Ovary (tissue), 9 donors: ENCODE data around the gene ABCA6. TPM values are rescaled to one million over a fixed set of nuclear protein-coding genes. Genes with fewer than 3 reads are reported as not detected.

Experiments used
- DNase-seq, 5 donors: peaks; one replicate each; pipeline ENCODE4 v3.0.0-alpha.2; 2019 to 2020
- H3K27ac ChIP-seq, 2 donors: fragments of 200-600 bp; one replicate each; pipeline versions ENCODE4 v1.5.1 to v1.8.0; 2019 to 2022
- H3K27me3 ChIP-seq: fragments of 200-600 bp; one replicate; pipeline ENCODE4 v1.8.0; 2022
- H3K36me3 ChIP-seq: fragments of 200-600 bp; sonication (generic); one replicate; pipeline ENCODE4 v1.5.1; 2019
- H3K4me1 ChIP-seq: one replicate; pipeline ENCODE4 v1.8.1; 2013; ENCODE audit warnings: mild to moderate bottlenecking, moderate library complexity; ENCODE audit not compliant: insufficient read depth
- H3K4me3 ChIP-seq: fragments of 200-600 bp; sonication (generic); one replicate; pipeline ENCODE4 v1.5.1; 2017
- H3K9me3 ChIP-seq, 2 donors: fragments of 200-600 bp in 1 of 2; sonication (generic) in 1 of 2; one replicate each; pipeline versions ENCODE4 v1.5.1 to v1.8.1; 2013 to 2019; ENCODE audit warnings: mild to moderate bottlenecking in 1 of 2, moderate library complexity in 1 of 2
- EP300 ChIP-seq: sonication (generic); formaldehyde crosslinking; IDR thresholded peaks from one replicate; pipeline ENCODE4 v1.6.1; 2017; ENCODE audit warnings: antibody characterized with exemption
- POLR2A ChIP-seq: fragments of 450-650 bp; IDR thresholded peaks from one replicate; pipeline ENCODE4 v1.6.1; 2017; ENCODE audit warnings: antibody characterized with exemption, mild to moderate bottlenecking, moderate library complexity
- WGBS, 3 donors: extraction: QIAGEN DNeasy Blood & Tissue Kit in 1 of 3; methylation state at CpG; one replicate each; pipeline versions ENCODE4 v1.1.5 to v1.1.7; 2013 to 2017; 5-methylcytosine and 5-hydroxymethylcytosine counted together
- intact Hi-C, 4 donors: fragments of 100-400 bp; cut with DNase I; formaldehyde crosslinking; loops; one replicate each; pipeline versions ENCODE4 v1.11.0 to v1.15.1; 2022 to 2023
- microRNA-seq, 3 donors: library from miRNA; unstranded; fragments of <30 nt; microRNA quantifications; one replicate each; pipeline versions ENCODE4 to v1.2.0, GENCODE V29; 2019 to 2020
- polyA plus RNA-seq, 2 donors: library from polyadenylated mRNA; stranded (reverse); fragments of 200-250 nt in 1 of 2; fragments of 350-450 nt in 1 of 2; fragmentation: Illumina TruSeq in 1 of 2; extraction: RNeasy Lipid Tissue Mini Kit (QIAGEN cat#74804) in 1 of 2; gene quantifications; one replicate each; pipeline ENCODE4 v1.2.3, GENCODE V29; 2013 to 2014
- small RNA-seq: library from RNA; depleted of rRNA; stranded (forward); fragments of <200 nt; gene quantifications from one replicate; pipeline ENCODE3, GENCODE V24; 2016
- total RNA-seq, 7 donors: library from RNA; depleted of rRNA in 2 of 7; stranded (reverse); fragments of >200 nt in 2 of 7; fragmentation: NEBNext Ultra II Directional in 3 of 7; extraction: Animal tissue kit (Norgen Biotek cat#: 25700) in 3 of 7; gene quantifications; one replicate each; pipeline versions ENCODE4 v1.1.0 to v1.2.4, GENCODE V29; 2016 to 2023
- TF ChIP-seq, protein P1 (sequence below), 3 donors: fragments of 450-650 bp in 2 of 3; fragments of 200-600 bp in 1 of 3; IDR thresholded peaks; one replicate each; pipeline versions ENCODE4 v1.5.1 to v1.8.0; 2016 to 2022; ENCODE audit warnings: antibody characterized with exemption in 3 of 3, mild to moderate bottlenecking in 1 of 3
- donor health status: DM: no; HTN: no; CAD: no; lungs with moderate emphysema.
- donor health status: DM: no; HTN: no; CAD: no.
- donor health status: Bipolar disorder and iron deficiency.
- donor health status: DM: yes; HTN: yes; CAD: no.
- donor health status: DM: no; HTN: no; CAD: no.
- donor health status: DM: yes; HTN: yes; CAD: no.

ABCA6 gene
- total and polyA plus RNA-seq, 9 donors: 27.9 to 249 (median 38.1) TPM

DNA sequence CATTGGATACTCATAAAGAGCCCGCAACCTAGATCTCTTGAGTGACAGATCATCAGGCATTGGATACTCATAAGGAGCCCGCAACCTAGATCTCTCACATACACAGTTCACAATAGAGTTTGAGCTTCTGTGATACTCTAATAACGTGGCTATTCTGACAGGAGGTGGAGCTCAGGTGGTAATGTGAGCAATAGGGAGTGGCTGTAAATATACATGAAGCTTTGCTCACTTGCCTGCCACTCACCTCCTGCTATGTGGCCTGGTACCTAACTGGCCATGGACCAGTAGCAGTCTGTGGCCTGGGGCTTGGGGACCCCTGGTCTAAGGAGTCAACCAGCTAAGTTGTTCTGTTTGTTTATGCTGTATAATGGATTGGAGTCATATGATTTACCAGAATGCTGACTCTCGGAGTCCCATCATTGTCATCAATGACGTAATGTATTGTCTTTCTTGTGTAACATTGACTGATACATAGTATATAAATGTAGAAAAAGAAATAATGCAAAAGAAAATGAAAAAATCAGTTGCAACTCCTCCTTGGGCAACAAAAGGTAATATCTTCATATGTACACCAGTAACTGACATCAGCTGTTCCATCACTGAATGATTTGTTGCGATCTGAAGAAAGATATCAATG is 98.5 kb downstream of the ABCA6 start:
- TF ChIP-seq POLR2A: no peak
- no peak for TF ChIP-seq EP300
- TF ChIP-seq, protein P1, sequence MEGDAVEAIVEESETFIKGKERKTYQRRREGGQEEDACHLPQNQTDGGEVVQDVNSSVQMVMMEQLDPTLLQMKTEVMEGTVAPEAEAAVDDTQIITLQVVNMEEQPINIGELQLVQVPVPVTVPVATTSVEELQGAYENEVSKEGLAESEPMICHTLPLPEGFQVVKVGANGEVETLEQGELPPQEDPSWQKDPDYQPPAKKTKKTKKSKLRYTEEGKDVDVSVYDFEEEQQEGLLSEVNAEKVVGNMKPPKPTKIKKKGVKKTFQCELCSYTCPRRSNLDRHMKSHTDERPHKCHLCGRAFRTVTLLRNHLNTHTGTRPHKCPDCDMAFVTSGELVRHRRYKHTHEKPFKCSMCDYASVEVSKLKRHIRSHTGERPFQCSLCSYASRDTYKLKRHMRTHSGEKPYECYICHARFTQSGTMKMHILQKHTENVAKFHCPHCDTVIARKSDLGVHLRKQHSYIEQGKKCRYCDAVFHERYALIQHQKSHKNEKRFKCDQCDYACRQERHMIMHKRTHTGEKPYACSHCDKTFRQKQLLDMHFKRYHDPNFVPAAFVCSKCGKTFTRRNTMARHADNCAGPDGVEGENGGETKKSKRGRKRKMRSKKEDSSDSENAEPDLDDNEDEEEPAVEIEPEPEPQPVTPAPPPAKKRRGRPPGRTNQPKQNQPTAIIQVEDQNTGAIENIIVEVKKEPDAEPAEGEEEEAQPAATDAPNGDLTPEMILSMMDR (IDR thresholded peaks at IDR 0.05): no peak
- H3K9me3 ChIP-seq: peaks cover 0 to 4% of the 10 kb centered on the region in 2 donors
- no peak for DNase-seq
- no peaks in the 10 kb centered on the region for H3K36me3 ChIP-seq
- H3K4me3 ChIP-seq: no peak overlapping the region
- no peak overlapping the region for H3K27ac ChIP-seq
- H3K4me1 ChIP-seq: peaks cover 4% of the 10 kb centered on the region
- intact Hi-C loops: no loop called here
- 94 to 97% (median 95%) methylated on average over 6 of the region's 6 CpGs for WGBS, 3 donors
- no peaks in the 10 kb centered on the region for H3K27me3 ChIP-seq

DNA sequence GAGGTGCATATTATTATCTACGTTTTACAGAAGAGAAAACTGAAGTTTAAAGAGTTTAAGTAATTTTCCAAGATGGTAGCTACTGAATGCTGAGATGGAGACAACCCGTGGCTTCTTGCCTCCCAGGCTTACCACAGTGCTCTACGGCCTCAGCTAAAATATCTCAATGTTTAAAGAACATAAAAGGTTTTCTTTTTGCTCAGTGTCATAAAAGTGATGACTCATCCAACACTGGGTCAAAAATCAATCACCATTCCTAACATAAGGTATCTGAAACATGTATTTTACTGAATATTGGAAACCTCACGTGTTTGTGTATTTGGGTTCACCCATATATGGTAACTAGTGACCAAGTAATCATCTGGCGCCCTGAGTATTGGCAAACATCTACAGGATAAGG is 99.4 kb downstream of the ABCA6 start:
- Histone ChIP-seq H3K9me3 (peaks cover 0 to 4% of the 10 kb centered on the region in 2 donors), H3K4me1 (peaks cover 3% of the 10 kb centered on the region), H3K4me3 (no peak overlapping the region), H3K27ac (no peak overlapping the region), H3K27me3 (no peaks in the 10 kb centered on the region), H3K36me3 (no peaks in the 10 kb centered on the region)
- no peak for TF ChIP-seq POLR2A
- TF ChIP-seq, protein P1 (IDR thresholded peaks at IDR 0.05): no peak
- no peak for TF ChIP-seq EP300
- DNase-seq: no peak
- 88 to 94% (median 94%) methylated on average over 5 of the region's 5 CpGs for WGBS, 3 donors
- intact Hi-C loops: no loop called here

DNA sequence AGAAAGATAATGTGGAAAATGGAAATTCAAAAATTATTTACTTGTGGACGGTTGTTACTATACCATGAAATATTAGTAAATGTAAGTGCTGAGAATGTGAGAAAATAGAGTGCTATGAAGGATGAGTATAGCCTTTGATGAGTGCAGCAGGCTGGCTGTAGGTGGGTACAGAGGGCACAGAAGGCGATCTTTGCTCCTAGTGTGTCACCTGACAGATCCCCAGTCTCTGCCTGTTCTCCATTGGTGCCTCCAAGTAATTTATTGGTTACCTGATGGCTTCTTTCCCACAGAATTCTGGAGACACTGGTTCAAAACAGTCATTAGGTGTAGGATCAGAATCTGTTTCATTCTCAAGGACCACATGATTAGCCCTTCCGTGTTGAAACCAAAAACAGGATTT is 109.9 kb downstream of the ABCA6 start:
- H3K4me1 ChIP-seq: no peaks in the 10 kb centered on the region
- no peak overlapping the region for H3K4me3 ChIP-seq
- no peaks in the 10 kb centered on the region for H3K27me3 ChIP-seq
- TF ChIP-seq EP300: no peak
- TF ChIP-seq, protein P1 (IDR thresholded peaks at IDR 0.05): no peak
- TF ChIP-seq POLR2A: no peak
- H3K9me3 ChIP-seq: no peaks in the 10 kb centered on the region
- H3K36me3 ChIP-seq: no peaks in the 10 kb centered on the region
- intact Hi-C loops: no loop called here
- WGBS, 3 donors: 88 to 91% (median 90%) methylated on average over 3 of the region's 3 CpGs
- no peak overlapping the region for H3K27ac ChIP-seq
- DNase-seq: no peak

DNA sequence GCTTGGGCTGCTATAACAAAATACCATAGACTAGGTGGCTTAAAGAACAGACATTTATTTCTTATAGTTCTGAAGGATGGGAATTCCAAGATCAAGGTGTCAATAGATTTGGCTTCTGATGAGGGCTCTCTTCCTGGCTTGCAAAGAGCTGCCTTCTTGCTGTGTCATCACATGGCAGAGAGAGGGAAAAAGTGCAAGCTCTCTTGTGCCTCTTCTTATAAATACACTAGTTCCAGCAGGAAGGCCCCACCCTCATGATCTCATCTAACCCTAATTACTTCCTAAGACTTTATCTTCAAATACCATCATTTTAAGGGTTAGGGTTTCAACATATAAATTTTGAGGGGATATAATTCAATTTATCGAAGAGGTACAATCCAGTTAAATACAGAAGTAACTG is 111.5 kb downstream of the ABCA6 start:
- no peak for DNase-seq
- Histone ChIP-seq H3K4me3 (no peak overlapping the region), H3K27me3 (no peaks in the 10 kb centered on the region), H3K4me1 (no peaks in the 10 kb centered on the region), H3K9me3 (no peaks in the 10 kb centered on the region), H3K27ac (no peak overlapping the region), H3K36me3 (no peaks in the 10 kb centered on the region)
- intact Hi-C loops: no loop called here
- no peak for TF ChIP-seq EP300
- 98 to 100% (median 98%) methylated on average over 1 of the region's 1 CpG for WGBS, 3 donors

Small RNAs within 50 kb of the gene (microRNA-seq; reads per million reads assigned to microRNA genes)
- gene MIR4524A (0 reads per million in 3 donors), gene MIR4524B (0 reads per million in 3 donors)

Small RNAs within 50 kb of the gene (small RNA-seq; reads per million reads assigned to genes)
- not detected for gene MIR4524B

Other genes with a start within 250 kb of the ABCA6 start
- gene ABCA8, start 186.5 kb downstream of the ABCA6 start, total RNA-seq: 100 to 1,000 TPM in 4 of 7 donors, 10 to 100 TPM in 3; 84.4 to 218 (median 110) TPM
- gene ABCA8, start 186.5 kb downstream of the ABCA6 start, polyA plus RNA-seq: 10 to 100 TPM; 69.2 to 78.0 TPM
- gene ABCA9, start 81.0 kb downstream of the ABCA6 start, total RNA-seq: 100 to 1,000 TPM in 2 of 7 donors, 10 to 100 TPM in 5; 15.0 to 111 (median 26.1) TPM
- 10 to 100 TPM; 23.0 to 29.7 TPM for gene ABCA9, start 81.0 kb downstream of the ABCA6 start, polyA plus RNA-seq
- gene ABCA10, start 86.9 kb upstream of the ABCA6 start, total RNA-seq: 10 to 100 TPM; 18.8 to 65.7 (median 31.1) TPM
- 10 to 100 TPM; 34.3 to 34.7 TPM for gene ABCA10, start 86.9 kb upstream of the ABCA6 start, polyA plus RNA-seq
- gene ABCA5, start 185.2 kb upstream of the ABCA6 start, total RNA-seq: 10 to 100 TPM; 13.6 to 34.1 (median 23.7) TPM
- 10 to 100 TPM in 1 of 2 donors, 1 to 10 TPM in 1; 8.3 to 31.4 TPM for gene ABCA5, start 185.2 kb upstream of the ABCA6 start, polyA plus RNA-seq